ENCODE results near the gene ARHGEF1.
A peak's percentile ranks its signal among the peaks of the same experiment; 100 is the strongest.
"Not testable (repeated sequence)": the region's sequence is repeated elsewhere in the genome, so short reads cannot be mapped to it uniquely, and the experiment has no call there.

ARHGEF1 gene

DNA sequence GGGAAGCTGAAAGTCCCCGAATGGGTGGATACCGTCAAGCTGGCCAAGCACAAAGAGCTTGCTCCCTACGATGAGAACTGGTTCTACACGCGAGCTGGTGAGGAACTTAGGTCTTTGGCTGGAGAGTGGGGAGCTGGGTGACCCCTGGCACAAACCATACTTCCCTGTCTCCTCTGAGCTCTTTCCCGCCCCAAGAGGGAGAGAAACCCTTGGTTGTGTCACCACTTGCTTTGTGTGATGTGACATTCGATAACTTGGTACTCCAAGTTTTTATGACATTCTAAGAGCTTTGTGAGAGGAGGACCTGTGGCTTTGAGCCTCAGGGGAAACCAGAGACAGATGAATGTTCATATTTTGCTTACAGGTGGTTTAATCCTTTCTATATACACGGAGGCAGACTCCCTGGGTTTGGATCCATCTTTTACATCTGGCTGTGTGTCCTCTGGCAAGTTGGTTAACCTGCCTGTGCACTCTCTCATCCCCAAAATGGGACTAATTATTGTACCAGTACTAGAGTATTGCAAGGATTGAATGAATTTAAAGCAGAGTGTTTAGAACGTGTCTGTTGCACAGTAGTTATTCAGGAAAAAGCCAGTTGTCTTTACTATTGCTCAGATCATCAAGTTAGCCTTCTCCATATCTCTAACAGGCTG lies 21.7 kb upstream of the ARHGEF1 start:
- FAIRE-seq (no peak), DNase-seq (ENCODE audit: insufficient read length, low spot score) (no peak)

DNA sequence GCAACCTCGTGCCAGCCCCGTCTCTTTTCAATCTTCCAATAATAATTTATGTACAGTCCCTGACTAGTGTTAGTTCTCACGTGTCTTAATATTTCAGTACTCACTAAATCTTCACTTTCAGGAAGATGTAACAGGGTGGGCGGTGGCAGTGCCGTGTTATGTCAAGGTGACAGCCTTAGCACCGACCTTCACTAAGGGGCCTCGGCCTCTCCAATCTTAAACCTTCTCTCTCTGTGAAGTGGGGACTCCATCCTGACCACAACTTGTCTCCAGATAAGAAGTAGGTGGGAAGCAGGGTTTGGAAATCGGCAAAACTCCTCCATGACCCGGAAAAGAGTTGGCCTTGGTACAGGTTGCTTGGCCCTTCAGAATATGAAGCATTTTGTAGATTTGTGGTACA lies 21.1 kb upstream of the ARHGEF1 start:
- DNase-seq (ENCODE audit: insufficient read length, low spot score): no peak
- no peak for FAIRE-seq

DNA sequence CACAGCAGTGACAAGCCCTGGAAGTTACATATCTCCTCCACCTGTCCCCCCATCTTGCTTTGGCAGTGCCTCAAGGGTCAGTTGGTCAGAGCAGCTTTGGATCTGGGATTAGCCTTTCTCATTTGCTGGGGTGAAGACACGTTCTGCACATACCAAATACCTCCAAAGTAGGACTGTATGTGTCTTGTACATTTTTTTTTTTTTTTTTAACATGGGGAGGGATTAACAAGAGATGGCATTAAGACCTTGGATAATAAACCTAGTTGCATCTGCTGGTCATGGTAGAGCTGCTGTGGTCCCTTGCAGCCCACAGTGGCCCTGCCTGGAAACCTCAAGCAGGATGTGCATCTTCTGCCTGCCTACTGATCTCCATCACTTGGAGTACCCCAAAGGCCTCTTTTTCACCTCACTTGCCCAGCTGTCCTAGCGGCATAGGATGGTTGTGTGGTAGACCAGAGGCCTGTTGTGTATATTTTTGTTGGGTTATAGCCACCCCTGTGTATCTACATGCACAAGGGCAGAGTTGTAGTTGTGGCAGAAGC lies 20.5 kb upstream of the ARHGEF1 start:
- FAIRE-seq: no peak
- no peak for DNase-seq (ENCODE audit: insufficient read length, low spot score)

DNA sequence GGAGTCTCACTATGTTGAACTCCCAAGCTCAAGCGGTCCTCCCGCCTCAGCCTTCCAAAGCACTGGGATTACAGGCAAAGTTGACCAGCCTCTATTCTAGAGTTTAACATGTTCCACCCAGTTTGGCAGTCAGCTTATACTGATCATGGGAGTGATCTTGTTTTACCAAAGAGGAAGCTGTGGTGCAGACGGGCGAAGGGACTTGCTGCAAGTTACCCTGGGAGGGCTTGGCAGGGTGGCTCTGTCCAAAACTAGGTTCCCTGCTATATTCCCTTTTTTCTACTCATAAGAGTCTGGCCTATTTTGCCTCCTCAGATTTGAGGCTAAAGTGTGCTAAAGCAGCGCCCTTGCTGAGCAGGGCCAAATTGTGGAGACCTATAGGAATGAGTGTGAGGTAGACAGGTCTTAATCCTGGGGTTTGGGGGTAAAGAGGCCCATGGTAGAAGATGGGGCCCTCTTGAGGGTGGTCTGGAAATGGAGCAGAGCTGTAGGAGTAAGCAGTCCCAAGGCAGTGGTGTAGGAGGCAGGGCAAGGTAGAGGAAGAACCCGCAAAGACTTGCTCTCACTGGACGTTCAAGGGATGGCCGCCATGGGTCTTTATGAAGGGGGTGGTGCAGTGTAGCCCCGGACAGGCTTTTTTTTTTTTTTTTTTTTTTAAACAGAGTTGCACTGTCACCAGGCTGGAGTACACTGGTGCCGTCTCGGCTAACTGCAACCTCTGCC lies 19.6 kb upstream of the ARHGEF1 start:
- no peak for DNase-seq (ENCODE audit: insufficient read length, low spot score)
- FAIRE-seq: no peak

DNA sequence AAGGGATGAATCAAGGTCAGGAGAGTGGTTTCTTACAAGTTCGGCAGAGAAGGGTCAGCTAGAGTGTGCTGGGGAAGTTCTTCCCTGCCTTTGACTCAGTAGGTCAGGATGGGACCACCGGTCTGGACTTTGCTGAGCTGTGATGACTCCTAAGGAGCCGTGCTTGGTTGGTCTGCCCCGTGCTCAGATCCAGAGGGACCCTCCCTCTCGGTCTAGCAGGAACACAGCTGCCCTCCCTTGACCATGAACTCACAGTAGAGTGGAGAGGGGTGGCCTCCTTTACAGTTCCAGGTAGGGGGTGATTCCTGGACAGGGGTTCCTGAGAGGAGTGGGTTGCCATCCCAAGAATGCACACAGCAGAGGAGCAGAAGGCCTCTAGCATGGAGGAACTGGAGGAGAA lies 18.6 kb upstream of the ARHGEF1 start:
- DNase-seq (ENCODE audit: insufficient read length, low spot score): no peak
- FAIRE-seq: no peak

DNA sequence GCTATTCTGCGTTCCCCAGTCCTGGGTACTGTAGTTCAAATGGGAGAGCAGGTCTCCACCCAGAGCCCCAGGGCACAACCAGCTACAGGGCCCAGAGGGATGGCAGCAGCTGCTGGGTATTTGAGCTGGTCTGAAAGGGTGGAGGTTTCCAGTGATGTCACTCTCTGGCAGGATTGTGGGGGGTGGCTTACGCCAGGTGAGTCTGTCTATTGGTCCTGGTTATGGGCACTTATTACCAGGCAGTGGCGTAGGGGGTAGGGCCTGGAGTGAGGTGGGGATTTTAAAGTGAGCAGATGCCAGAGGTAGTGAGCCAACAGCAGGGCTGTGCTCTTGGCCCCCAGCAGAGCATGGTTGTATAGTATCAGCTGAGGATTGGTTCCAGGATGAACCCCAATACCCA lies 16.7 kb upstream of the ARHGEF1 start:
- no peak for FAIRE-seq
- no peak for DNase-seq (ENCODE audit: insufficient read length, low spot score)

DNA sequence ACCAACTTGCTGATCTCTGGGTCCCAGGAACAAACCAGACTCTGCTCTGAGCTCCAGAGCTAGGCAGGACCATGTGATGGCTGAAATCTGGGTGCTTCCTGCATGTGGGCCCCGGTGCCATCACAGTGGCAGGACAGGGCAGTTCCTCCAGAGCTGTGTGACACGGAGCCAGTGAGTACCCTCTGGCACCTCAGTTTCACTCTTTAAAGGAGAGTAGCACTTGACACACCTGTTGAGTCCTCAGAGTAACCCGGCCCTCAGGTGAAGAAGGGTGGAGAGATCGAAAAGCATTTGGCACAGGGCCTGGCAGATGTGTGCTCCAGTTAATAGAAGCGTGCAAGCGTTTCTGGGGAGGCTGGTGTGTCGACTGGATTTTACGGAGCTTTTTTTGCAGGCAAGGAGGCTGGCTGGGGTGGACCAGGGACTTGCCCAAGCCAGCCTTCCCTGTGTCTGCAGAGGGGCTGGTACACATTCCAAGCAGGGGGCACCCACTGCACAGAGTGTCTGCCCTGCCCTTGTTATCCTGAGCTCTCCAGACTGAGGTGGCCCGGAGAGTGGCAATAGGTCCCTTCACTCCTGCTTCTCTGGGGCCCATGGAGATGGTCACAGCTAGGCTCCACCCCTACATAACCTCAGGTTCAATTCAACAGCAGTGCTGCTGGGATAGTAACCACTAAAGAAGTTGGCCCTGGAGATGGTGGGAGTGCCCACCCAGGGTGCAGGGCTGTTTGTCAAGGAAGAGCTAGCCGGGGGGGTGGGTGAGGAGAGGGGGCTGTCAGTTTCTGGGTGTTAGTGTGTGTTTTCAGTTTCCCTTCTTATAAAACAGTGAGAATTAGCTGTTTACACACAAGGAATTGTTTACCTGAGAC lies 14.6 kb upstream of the ARHGEF1 start:
- FAIRE-seq (no peak), DNase-seq (ENCODE audit: insufficient read length, low spot score) (no peak)

DNA sequence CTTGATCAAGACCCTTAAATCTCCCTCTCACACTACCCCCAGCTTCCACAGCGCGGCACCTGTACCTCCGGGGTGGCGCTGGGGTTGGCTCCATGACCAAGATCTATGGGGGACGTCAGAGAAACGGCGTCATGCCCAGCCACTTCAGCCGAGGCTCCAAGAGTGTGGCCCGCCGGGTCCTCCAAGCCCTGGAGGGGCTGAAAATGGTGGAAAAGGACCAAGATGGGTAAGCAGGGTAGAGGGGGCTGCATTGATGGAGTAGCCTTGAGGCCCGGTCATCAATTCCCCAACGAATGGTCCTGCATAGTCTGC lies 14.0 kb upstream of the ARHGEF1 start:
- DNase-seq (ENCODE audit: insufficient read length, low spot score) (no peak), FAIRE-seq (no peak)

DNA sequence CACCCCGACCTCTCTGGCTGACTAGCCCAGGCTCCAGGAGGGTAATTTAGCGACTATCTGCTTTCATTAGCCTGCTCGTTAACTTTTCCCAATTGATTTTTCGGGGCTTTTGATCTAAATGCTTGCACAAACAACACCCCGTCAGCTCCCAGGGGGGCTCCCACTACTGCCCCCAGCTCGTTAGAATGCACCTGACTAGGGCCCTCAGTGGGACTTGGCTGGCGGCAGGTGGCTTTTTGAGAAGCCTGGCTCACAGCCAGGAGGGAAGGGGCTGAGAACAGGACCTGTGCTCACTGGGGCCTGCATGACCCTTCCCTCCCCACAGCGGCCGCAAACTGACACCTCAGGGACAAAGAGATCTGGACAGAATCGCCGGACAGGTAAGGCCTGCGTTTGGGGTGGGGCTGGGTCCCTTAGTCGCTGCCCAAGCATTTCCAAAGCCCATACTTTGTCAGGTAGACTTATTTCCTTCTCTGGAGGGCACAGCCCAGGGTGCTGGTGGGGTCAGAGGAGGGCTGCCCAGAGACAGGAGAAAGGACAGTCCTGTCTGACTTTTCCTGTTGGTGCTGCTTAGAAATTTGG lies 13.5 kb upstream of the ARHGEF1 start:
- FAIRE-seq (no peak), DNase-seq (ENCODE audit: insufficient read length, low spot score) (no peak)

DNA sequence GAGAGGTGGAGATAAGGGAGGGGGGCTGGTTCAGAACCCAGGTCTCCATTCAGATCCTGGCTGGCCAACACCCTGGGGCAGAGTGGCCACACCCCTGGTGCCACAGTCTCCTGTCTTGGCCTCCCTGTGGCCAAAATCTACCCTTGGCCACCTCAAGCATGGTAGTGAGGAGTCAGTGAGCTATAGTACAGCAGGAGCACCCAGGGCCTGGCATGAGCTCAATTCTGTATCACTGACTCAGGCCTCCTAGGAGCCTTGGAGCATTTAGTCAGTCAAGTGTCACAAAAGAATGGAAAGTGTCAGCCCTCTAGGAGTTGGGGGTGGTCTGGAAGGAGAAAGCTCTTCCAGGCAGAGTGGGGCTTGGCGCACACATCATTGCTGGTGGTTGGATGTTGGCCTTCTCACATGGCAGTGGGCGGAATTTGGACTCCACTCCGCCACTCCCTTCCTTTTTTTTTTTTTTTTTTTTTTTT lies 12.5 kb upstream of the ARHGEF1 start:
- FAIRE-seq: no peak
- DNase-seq (ENCODE audit: insufficient read length, low spot score): no peak

DNA sequence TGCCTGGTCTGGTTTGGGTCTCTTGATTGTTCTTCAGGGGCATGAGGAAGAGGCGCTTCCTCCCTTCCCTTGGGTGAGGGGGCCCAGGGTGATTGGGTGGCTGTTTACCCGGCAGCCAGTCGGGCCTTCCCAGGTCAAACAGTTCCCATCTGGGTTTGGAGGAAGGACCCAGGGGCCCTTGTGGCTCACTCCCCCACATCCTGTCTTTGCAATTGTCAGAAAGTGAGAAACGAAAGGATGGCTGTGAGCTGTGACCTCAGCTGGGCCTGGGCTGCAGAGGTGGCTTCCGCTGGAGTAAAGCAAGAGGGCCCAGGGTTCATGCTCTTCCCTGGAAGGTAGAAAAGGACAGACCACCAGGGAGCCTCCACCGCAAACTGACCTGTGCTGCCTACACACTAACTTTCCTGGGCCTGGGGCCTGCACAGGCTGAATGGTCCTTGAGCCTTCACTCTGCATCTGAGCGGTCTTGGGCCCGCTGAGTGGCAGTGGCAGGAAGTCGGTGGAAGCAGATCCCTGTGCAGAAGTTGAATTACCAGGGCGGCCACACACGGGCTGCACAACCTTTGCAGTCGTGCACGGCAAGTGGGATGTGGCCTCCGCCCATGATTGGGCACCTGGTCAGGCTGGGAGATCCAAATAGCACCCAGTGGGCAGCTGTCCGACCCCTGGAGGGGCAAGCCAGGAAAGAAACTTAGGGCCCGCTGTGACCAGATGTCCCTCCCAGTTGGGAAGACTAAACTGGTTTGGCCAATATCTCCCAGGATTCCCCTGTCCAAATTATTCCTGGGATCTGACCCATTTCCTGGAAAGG lies 11.2 kb upstream of the ARHGEF1 start:
- peak; percentile 96 for FAIRE-seq
- DNase-seq (ENCODE audit: insufficient read length, low spot score): peak; percentile 63

DNA sequence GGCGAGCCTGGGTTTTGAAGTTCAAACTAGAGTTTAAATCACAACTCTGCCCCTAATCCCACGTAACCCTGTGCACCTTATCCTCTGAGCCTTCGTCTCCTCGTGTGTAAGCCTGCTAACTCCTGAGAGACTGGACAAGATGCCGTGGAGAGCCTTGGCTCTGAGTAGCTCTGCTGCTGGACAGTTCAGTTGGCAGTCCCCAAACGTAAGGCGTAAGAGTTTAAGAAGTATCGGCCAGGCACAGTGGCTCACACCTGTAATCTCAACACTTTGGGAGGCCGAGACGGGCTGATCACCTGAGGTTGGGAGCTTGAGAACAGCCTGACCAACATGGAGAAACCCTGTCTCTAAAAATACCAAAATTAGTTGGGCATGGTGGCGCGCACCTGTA lies 10.6 kb upstream of the ARHGEF1 start:
- no peak for DNase-seq (ENCODE audit: insufficient read length, low spot score)
- peak; percentile 75 for FAIRE-seq

DNA sequence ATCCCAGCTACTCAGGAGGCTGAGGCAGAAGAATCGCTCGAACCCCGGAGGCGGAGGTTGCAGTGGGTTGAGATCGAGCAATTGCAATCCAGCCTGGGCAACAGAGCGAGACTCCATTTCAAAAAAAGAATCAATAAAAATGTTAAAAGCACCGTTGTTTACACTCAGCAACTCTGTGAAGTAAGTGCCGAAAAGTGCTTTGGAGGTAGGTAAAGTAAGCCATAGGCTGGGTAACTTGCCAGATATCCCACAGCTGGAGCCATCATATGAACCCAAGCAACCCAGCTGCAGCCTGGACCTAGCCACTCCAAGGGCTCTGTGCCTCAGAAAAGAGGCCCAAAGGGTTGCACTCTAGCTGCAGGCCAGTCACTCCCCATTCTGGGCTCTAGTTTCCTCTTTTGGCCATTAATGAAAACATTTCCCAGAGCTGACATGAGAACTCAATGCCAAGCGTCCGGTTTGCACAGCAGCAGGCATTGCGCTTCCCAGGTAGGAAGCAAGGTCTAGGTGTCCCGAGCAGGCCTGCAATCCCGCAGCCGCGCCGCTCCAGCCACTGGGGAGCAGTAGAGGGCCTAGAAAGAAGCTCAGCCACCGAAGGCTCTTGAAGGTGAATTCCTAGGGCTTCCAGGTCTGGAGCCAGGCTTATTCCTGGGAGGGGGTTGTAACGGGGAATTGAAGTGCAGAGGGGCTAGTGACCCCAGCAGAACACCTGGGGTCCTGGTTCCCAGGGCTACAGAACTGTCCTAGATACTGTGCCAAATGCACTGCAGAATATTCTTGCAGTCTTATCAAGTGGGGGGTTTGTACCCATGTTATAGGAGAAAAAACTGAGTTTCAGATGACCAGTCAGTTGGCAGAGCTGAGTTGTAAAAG lies 10.0 kb upstream of the ARHGEF1 start:
- DNase-seq (ENCODE audit: insufficient read length, low spot score) (no peak), FAIRE-seq (peak; percentile 91)

DNA sequence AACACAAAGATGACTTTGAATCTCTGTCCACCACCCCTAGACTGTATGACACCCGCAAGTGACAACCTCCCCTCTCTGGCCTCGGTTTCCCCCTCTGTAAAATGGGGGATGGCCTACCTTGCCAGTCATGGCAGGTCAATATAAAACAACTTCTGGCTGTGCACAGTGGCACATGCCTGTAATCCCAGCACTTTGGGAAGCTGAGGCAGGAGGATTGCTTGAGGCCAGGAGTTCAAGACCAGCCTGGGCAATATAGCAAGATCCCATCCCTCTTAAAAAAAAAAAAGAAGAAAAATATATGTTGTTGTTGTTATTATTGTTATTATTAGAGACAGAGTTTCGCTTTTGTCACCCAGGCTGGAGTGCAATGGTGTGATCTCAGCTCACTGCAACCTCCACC lies 7.0 kb upstream of the ARHGEF1 start:
- FAIRE-seq: not testable (repeated sequence)

DNA sequence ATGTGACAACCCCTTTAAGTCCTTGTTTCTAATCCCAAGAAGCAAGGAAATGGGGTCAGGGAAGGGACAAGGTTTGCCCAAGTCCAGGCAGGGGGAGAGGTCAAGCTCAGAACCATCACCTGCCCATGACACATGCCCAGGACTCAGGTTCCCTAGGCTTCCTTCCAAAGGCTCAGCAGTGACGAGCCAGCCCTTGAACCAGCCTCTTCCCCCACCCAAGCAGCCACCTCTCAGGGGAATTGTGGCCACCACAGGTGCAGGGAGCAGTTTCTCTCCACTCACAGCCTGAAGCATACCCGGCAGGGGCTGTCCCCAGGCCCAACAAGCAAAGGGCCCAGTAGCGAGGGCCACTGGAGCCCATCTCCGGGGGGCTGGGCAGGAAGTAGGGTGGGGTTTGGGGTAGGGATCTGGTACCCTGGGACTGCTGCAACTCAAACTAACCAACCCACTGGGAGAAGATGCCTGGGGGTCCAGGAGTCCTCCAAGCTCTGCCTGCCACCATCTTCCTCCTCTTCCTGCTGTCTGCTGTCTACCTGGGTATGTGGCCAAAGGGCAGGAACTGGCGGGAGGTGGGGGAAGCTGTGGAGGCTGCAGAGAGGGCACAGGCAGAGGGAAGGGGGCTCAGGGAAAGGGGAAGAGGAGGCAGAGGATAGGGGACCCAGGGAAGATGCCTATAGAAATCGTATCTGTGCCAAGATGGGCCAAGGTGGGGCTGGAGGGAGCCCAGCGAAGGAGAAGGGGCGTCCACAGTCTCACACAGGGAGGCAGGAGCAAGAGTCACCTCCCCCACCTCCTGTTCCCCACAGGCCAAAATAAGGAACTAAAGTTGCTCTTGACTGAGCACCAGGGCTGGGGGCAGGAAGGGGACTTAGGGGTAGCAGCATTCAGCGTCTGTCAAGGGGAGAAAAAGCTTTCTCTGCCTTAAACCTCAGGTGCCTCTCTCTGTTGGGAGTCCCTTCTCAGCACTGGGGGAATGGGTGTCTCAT lies 5.8 kb upstream of the ARHGEF1 start, which contains the start of gene CD79A:
Gene CD79A, plus strand, starts transcription at position 433 of the 986 bp plus-strand sequence. Its CDS starts 26 bp downstream, at position 459.
- peak; percentile 99 for FAIRE-seq
- peak; percentile 75 for DNase-seq (ENCODE audit: insufficient read length, low spot score)

More for the DNA sequence above, 7.0 kb upstream of the ARHGEF1 start:
- not testable (repeated sequence) for DNase-seq (ENCODE audit: insufficient read length, low spot score)

DNA sequence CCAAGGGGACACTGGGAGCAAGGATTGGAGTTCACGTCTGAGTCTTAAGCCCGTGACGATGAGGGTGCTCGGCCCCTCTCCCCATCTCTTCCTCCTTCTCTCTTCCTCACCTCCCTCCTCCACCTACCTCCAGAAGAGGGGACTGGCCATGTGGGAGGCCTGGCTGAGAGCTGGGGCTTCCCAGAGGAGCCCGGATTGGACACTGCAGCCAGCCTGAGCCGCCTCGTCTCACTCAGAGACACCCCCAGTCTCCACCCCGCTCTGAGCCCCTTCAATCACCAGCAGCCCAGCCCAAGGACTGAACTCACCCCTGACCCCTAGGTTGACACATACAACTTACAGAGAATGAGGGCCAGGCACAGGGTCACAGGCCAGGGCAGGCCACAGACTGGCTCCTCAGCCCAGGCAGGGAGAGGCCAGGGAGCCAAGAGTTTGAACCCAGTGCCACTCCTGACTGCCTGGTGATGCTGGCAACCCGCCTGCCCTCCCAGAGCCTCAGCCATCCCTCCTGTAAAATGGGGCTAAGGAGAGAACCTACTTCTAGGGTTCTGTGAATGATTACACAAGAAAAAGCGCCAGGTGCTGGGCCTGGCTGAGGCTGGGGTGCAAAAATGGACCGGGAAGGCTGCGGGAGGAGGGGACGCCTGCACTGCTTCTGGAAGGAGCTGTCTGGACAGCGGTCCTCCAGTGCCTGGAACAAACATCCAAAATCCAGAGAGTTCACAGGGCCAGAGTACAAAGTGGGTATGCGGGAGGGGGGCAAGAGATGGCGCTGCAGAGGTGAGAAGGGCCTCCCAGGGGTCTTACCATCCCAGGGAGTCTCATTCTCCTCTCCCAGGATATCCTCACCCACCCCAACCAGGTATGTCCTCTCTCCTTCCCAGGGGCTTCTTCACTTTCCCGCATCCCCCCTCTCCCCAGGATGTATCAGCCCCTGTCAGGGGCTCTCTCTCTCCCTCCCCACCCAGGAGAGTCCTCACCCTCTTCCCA lies 4.8 kb upstream of the ARHGEF1 start:
- DNase-seq (ENCODE audit: insufficient read length, low spot score) (no peak), FAIRE-seq (no peak)

DNA sequence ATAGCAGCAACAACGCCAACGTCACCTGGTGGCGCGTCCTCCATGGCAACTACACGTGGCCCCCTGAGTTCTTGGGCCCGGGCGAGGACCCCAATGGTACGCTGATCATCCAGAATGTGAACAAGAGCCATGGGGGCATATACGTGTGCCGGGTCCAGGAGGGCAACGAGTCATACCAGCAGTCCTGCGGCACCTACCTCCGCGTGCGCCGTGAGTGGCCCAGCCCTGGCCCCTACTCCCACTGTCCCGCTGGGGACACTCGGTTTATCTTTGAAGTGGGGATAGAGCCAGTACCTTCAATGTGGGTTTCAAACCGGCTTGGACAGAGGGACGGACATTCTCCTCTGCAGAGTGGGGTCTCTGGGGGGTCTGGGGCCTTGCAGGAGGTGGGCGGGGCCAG lies 3.9 kb upstream of the ARHGEF1 start:
- DNase-seq (ENCODE audit: insufficient read length, low spot score) (no peak), FAIRE-seq (no peak)

Measured in GM19239 (cell line).